ENCODE measurements around the gene PHF20. TPM values are rescaled to one million over a fixed set of nuclear protein-coding genes. Genes with fewer than 3 reads are reported as not detected.

Gene PHF20
- total RNA-seq, 1 donor from 2014 or later, result 86.0 TPM

- no peaks in the 10 kb centered on the region for H3K27me3 Mint-ChIP-seq
- H3K4me3 Mint-ChIP-seq, result no peak overlapping the region
- ChIA-PET POLR2A (interaction anchor here (0.6 kb wide), 1 partner anchor 40 kb away, joined by 5 read pairs; no protein-coding TSS in a partner anchor), CTCF (no interaction called here)
- no peak for DNase-seq
- ATAC-seq (ENCODE audit: low read depth), result no peak
- no peaks in the 10 kb centered on the region for H3K9me3 Mint-ChIP-seq
- no peaks in the 10 kb centered on the region for H3K4me1 Mint-ChIP-seq
- intact Hi-C loops (cut with micrococcal nuclease), result no loop called here
- peaks cover 73% of the 10 kb centered on the region for H3K36me3 Mint-ChIP-seq (ENCODE audit: low read depth)
- no peak for TF ChIP-seq CTCF (IDR thresholded peaks at IDR 0.05)
- no peak overlapping the region for H3K27ac Mint-ChIP-seq
Observed at GRCh38 chr20:35902545-35902941, 130.7 kb downstream of the PHF20 start.

GRCh38 chr20:35903843-35904242 lies 132.0 kb downstream of the PHF20 start:
- no peak for DNase-seq
- H3K9me3 Mint-ChIP-seq, result no peaks in the 10 kb centered on the region
- no peaks in the 10 kb centered on the region for H3K4me1 Mint-ChIP-seq
- no peak overlapping the region for H3K27ac Mint-ChIP-seq
- no peaks in the 10 kb centered on the region for H3K27me3 Mint-ChIP-seq
- intact Hi-C loops (cut with micrococcal nuclease), result no loop called here
- POLR2A ChIA-PET, result no interaction called here
- H3K36me3 Mint-ChIP-seq (ENCODE audit: low read depth), result peaks cover 83% of the 10 kb centered on the region
- no peak for TF ChIP-seq CTCF (IDR thresholded peaks at IDR 0.05)
- no peak for ATAC-seq (ENCODE audit: low read depth)
- CTCF ChIA-PET, result no interaction called here
- H3K4me3 Mint-ChIP-seq, result no peak overlapping the region

GRCh38 chr20:35904982-35905663 lies 133.3 kb downstream of the PHF20 start:
- DNase-seq (no peak), ATAC-seq (ENCODE audit: low read depth) (no peak)
- Mint-ChIP-seq H3K27ac (no peak overlapping the region), H3K4me3 (no peak overlapping the region), H3K36me3 (ENCODE audit: low read depth) (peaks cover 80% of the 10 kb centered on the region), H3K4me1 (no peaks in the 10 kb centered on the region), H3K9me3 (no peaks in the 10 kb centered on the region), H3K27me3 (no peaks in the 10 kb centered on the region)
- intact Hi-C loops (cut with micrococcal nuclease), result no loop called here
- no peak for TF ChIP-seq CTCF (IDR thresholded peaks at IDR 0.05)
- POLR2A ChIA-PET, result no interaction called here
- CTCF ChIA-PET, result no interaction called here

GRCh38 chr20:35907017-35907701 lies 135.3 kb downstream of the PHF20 start:
- Mint-ChIP-seq H3K9me3 (no peaks in the 10 kb centered on the region), H3K36me3 (ENCODE audit: low read depth) (peaks cover 77% of the 10 kb centered on the region), H3K27ac (no peak overlapping the region), H3K4me1 (no peaks in the 10 kb centered on the region), H3K4me3 (no peak overlapping the region), H3K27me3 (no peaks in the 10 kb centered on the region)
- ChIA-PET CTCF (no interaction called here), POLR2A (no interaction called here)
- ATAC-seq (ENCODE audit: low read depth) (no peak), DNase-seq (no peak)
- intact Hi-C loops (cut with micrococcal nuclease), result no loop called here
- TF ChIP-seq CTCF (IDR thresholded peaks at IDR 0.05), result no peak

- no peak for ATAC-seq (ENCODE audit: low read depth)
- POLR2A ChIA-PET, result no interaction called here
Observed at GRCh38 chr20:35908007-35908406, 136.2 kb downstream of the PHF20 start.

More at GRCh38 chr20:35908007-35908406, 136.2 kb downstream of the PHF20 start:
- no peak overlapping the region for H3K27ac Mint-ChIP-seq
- no peaks in the 10 kb centered on the region for H3K4me1 Mint-ChIP-seq
- no peak for DNase-seq
- CTCF ChIA-PET, result no interaction called here
- H3K4me3 Mint-ChIP-seq, result no peak overlapping the region
- H3K9me3 Mint-ChIP-seq, result no peaks in the 10 kb centered on the region
- no peak for TF ChIP-seq CTCF (IDR thresholded peaks at IDR 0.05)
- H3K27me3 Mint-ChIP-seq, result no peaks in the 10 kb centered on the region
- intact Hi-C loops (cut with micrococcal nuclease), result no loop called here
- H3K36me3 Mint-ChIP-seq (ENCODE audit: low read depth), result peaks cover 82% of the 10 kb centered on the region
